Uterus (tissue), 2 donors: ENCODE measurements around the gene UBE2H.

ENCODE experiments used
- POLR2A ChIP-seq, 2 donors: fragments of 450-650 bp; IDR thresholded peaks; one replicate each; pipeline ENCODE4 v1.6.1; 2016; ENCODE audit warnings: antibody characterized with exemption in 2 of 2, mild to moderate bottlenecking in 1 of 2, moderate library complexity in 1 of 2
- TF ChIP-seq, protein P1 (sequence below), 4 experiments: fragments of 200-600 bp in 2 of 4; fragments of 450-650 bp in 2 of 4; sonication (generic) in 2 of 4; IDR thresholded peaks; one replicate each; pipeline ENCODE4 v1.5.1; 2016 to 2019; ENCODE audit warnings: antibody characterized with exemption in 4 of 4, mild to moderate bottlenecking in 2 of 4, moderate library complexity in 1 of 4

DNA sequence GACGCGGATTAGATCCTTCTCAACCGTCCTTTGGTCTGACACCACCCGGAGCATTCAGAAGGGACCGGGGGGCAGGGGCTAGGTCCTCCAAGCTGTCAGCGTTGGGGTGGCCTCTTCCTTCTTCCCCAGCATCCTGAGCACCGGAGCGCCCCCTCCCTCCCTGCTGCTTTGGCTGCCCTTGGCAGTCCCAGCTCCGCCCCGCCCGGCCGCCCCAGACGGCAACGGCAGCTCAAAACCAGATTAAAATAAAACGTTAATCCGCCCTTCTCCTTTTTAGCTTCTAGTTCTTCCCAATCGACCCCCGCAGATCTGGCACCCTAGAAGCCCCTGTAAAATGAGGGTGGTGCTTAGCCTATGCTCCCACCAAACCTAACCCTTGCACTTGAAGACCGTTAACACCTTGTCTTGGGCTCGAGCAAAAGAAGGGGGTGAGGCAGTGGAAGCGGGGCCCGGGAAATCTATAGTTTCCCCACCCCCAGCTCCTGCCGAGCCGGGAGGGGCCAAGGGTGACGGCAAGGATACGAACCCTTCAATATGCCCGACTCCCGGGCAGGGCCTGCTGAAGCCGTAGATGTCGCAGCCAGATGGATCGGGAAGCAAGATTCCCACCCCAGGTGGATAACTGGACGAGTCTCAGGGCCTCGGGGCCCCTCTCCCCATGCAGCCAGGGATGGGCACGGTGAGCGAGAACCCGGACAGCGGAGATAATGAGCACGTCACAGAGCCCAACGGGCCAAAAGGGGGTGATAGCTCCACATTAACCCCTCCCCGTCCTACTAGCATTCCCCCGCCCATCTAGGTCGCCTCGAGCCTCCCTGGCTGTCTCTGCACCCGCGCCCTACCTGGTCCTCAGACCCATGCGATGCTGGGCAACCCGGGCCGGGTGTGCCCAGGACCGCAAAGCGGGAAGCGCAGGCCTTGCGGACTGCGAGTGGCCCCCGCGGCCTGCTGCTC is 171.5 kb downstream of the UBE2H start:
- TF ChIP-seq, protein P1, sequence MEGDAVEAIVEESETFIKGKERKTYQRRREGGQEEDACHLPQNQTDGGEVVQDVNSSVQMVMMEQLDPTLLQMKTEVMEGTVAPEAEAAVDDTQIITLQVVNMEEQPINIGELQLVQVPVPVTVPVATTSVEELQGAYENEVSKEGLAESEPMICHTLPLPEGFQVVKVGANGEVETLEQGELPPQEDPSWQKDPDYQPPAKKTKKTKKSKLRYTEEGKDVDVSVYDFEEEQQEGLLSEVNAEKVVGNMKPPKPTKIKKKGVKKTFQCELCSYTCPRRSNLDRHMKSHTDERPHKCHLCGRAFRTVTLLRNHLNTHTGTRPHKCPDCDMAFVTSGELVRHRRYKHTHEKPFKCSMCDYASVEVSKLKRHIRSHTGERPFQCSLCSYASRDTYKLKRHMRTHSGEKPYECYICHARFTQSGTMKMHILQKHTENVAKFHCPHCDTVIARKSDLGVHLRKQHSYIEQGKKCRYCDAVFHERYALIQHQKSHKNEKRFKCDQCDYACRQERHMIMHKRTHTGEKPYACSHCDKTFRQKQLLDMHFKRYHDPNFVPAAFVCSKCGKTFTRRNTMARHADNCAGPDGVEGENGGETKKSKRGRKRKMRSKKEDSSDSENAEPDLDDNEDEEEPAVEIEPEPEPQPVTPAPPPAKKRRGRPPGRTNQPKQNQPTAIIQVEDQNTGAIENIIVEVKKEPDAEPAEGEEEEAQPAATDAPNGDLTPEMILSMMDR (IDR thresholded peaks at IDR 0.05): no peak
- no peak for TF ChIP-seq POLR2A (IDR thresholded peaks at IDR 0.05)
